ENCODE results near the gene MRC2.

- TF ChIP-seq, protein P1, sequence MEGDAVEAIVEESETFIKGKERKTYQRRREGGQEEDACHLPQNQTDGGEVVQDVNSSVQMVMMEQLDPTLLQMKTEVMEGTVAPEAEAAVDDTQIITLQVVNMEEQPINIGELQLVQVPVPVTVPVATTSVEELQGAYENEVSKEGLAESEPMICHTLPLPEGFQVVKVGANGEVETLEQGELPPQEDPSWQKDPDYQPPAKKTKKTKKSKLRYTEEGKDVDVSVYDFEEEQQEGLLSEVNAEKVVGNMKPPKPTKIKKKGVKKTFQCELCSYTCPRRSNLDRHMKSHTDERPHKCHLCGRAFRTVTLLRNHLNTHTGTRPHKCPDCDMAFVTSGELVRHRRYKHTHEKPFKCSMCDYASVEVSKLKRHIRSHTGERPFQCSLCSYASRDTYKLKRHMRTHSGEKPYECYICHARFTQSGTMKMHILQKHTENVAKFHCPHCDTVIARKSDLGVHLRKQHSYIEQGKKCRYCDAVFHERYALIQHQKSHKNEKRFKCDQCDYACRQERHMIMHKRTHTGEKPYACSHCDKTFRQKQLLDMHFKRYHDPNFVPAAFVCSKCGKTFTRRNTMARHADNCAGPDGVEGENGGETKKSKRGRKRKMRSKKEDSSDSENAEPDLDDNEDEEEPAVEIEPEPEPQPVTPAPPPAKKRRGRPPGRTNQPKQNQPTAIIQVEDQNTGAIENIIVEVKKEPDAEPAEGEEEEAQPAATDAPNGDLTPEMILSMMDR (IDR thresholded peaks at IDR 0.05) = no peak
- no peak for TF ChIP-seq EP300 (IDR thresholded peaks at IDR 0.05)
These were observed 599 bp downstream of the MRC2 start for GRCh38 chr17:62627904-62628633.

Data from tibial nerve (tissue), 4 donors.